Measurements from ENCODE around the gene LIPE.
"Not testable (repeated sequence)": the region's sequence is repeated elsewhere in the genome, so short reads cannot be mapped to it uniquely, and the experiment has no call there.

LIPE gene

GRCh38 chr19:42427313-42427712 is at the start of gene LIPE:
TSS of gene LIPE (minus strand) at chr19:42427388. CDS start at chr19:42427149, 239 bp downstream.
- no peak for DNase-seq

- DNase-seq = no peak
Observed at GRCh38 chr19:42475366-42475765, 48.2 kb upstream of the LIPE start.

- no peak for DNase-seq
Observed at GRCh38 chr19:42474743-42475142, 47.6 kb upstream of the LIPE start.

GRCh38 chr19:42473686-42474085 is 46.5 kb upstream of the LIPE start:
- no peak for DNase-seq

- DNase-seq = no peak
Observed at GRCh38 chr19:42472402-42473147, 45.4 kb upstream of the LIPE start.

GRCh38 chr19:42471554-42472249 is 44.5 kb upstream of the LIPE start:
- DNase-seq = no peak

- peak; percentile 86 for DNase-seq
Observed at GRCh38 chr19:42469311-42470235, 42.4 kb upstream of the LIPE start.

GRCh38 chr19:42468273-42468796 is 41.1 kb upstream of the LIPE start:
- DNase-seq = peak; percentile 96

- no peak for DNase-seq
Observed at GRCh38 chr19:42467183-42467760, 40.1 kb upstream of the LIPE start.

GRCh38 chr19:42466521-42467182 is 39.5 kb upstream of the LIPE start:
- DNase-seq = no peak

GRCh38 chr19:42465827-42466280 is 38.7 kb upstream of the LIPE start:
- DNase-seq = no peak

GRCh38 chr19:42461700-42462324 is 34.6 kb upstream of the LIPE start:
- no peak for DNase-seq

GRCh38 chr19:42461231-42461630 is 34.0 kb upstream of the LIPE start:
- not testable (repeated sequence) for DNase-seq

- DNase-seq = no peak
Observed at GRCh38 chr19:42459926-42460325, 32.7 kb upstream of the LIPE start.

GRCh38 chr19:42455621-42456081 is 28.5 kb upstream of the LIPE start:
- DNase-seq = peak; percentile 91

GRCh38 chr19:42455086-42455485 is 27.9 kb upstream of the LIPE start:
- DNase-seq = no peak

GRCh38 chr19:42452590-42452989 is 25.4 kb upstream of the LIPE start:
- no peak for DNase-seq

- DNase-seq = peak; percentile 85
Observed at GRCh38 chr19:42450314-42450934, 23.2 kb upstream of the LIPE start.

- DNase-seq = not testable (repeated sequence)
Observed at GRCh38 chr19:42448306-42448705, 21.1 kb upstream of the LIPE start.

- no peak for DNase-seq
Observed at GRCh38 chr19:42445948-42446347, 18.8 kb upstream of the LIPE start.

- DNase-seq = no peak
Observed at GRCh38 chr19:42443944-42444398, 16.8 kb upstream of the LIPE start.

Measured in islet precursor cell (in vitro differentiated cells).